ENCODE measurements around the gene ARHGEF10L. TPM values are rescaled to one million over a fixed set of nuclear protein-coding genes. Genes with fewer than 3 reads are reported as not detected.

The ARHGEF10L gene
- total RNA-seq, 1 donor from 2014 or later: 33.1 TPM

- peaks cover 22% of the 10 kb centered on the region for H3K4me1 Mint-ChIP-seq
- peaks cover 6% of the 10 kb centered on the region for H3K36me3 Mint-ChIP-seq
- TF ChIP-seq CTCF (IDR thresholded peaks at IDR 0.05; ENCODE audit: unreplicated experiment): no peak
- no peak for DNase-seq (ENCODE audit: low spot score in 2 of 2, unreplicated experiment in 2 of 2)
- no peaks in the 10 kb centered on the region for H3K27me3 Mint-ChIP-seq (ENCODE audit: low read depth)
- no peaks in the 10 kb centered on the region for H3K9me3 Mint-ChIP-seq
- no peak overlapping the region for H3K27ac Mint-ChIP-seq
- H3K4me3 Mint-ChIP-seq: no peak overlapping the region
Observed at GRCh38 chr1:17680308-17680707, 140.8 kb downstream of the ARHGEF10L start.

GRCh38 chr1:17682400-17682799 is 142.9 kb downstream of the ARHGEF10L start:
- no peak for DNase-seq (ENCODE audit: low spot score in 2 of 2, unreplicated experiment in 2 of 2)
- no peak for TF ChIP-seq CTCF (IDR thresholded peaks at IDR 0.05; ENCODE audit: unreplicated experiment)
- Mint-ChIP-seq H3K4me1 (peaks cover 25% of the 10 kb centered on the region), H3K36me3 (peaks cover 10% of the 10 kb centered on the region), H3K9me3 (no peaks in the 10 kb centered on the region), H3K4me3 (no peak overlapping the region), H3K27me3 (ENCODE audit: low read depth) (no peaks in the 10 kb centered on the region), H3K27ac (no peak overlapping the region)

- Mint-ChIP-seq H3K4me3 (no peak overlapping the region), H3K27ac (no peak overlapping the region), H3K36me3 (peaks cover 12% of the 10 kb centered on the region), H3K9me3 (no peaks in the 10 kb centered on the region), H3K27me3 (ENCODE audit: low read depth) (no peaks in the 10 kb centered on the region), H3K4me1 (peaks cover 25% of the 10 kb centered on the region)
- DNase-seq (ENCODE audit: low spot score in 2 of 2, unreplicated experiment in 2 of 2): no peak
- no peak for TF ChIP-seq CTCF (IDR thresholded peaks at IDR 0.05; ENCODE audit: unreplicated experiment)
Observed at GRCh38 chr1:17683598-17683997, 144.1 kb downstream of the ARHGEF10L start.

GRCh38 chr1:17684810-17685209 is 145.3 kb downstream of the ARHGEF10L start:
- H3K27me3 Mint-ChIP-seq (ENCODE audit: low read depth): no peaks in the 10 kb centered on the region
- DNase-seq (ENCODE audit: low spot score in 2 of 2, unreplicated experiment in 2 of 2): no peak
- TF ChIP-seq CTCF (IDR thresholded peaks at IDR 0.05; ENCODE audit: unreplicated experiment): no peak
- no peaks in the 10 kb centered on the region for H3K9me3 Mint-ChIP-seq
- H3K4me1 Mint-ChIP-seq: peaks cover 25% of the 10 kb centered on the region
- peaks cover 16% of the 10 kb centered on the region for H3K36me3 Mint-ChIP-seq
- no peak overlapping the region for H3K27ac Mint-ChIP-seq
- no peak overlapping the region for H3K4me3 Mint-ChIP-seq

- no peak overlapping the region for H3K4me3 Mint-ChIP-seq
- no peaks in the 10 kb centered on the region for H3K27me3 Mint-ChIP-seq (ENCODE audit: low read depth)
- no peaks in the 10 kb centered on the region for H3K9me3 Mint-ChIP-seq
- peaks cover 14% of the 10 kb centered on the region for H3K36me3 Mint-ChIP-seq
- no peak for TF ChIP-seq CTCF (IDR thresholded peaks at IDR 0.05; ENCODE audit: unreplicated experiment)
- peaks cover 35% of the 10 kb centered on the region for H3K4me1 Mint-ChIP-seq
- H3K27ac Mint-ChIP-seq: no peak overlapping the region
- no peak for DNase-seq (ENCODE audit: low spot score in 2 of 2, unreplicated experiment in 2 of 2)
Observed at GRCh38 chr1:17686258-17686657, 146.8 kb downstream of the ARHGEF10L start.

- TF ChIP-seq CTCF (IDR thresholded peaks at IDR 0.05; ENCODE audit: unreplicated experiment): no peak
- Mint-ChIP-seq H3K4me3 (no peak overlapping the region), H3K36me3 (peaks cover 13% of the 10 kb centered on the region), H3K4me1 (peaks cover 35% of the 10 kb centered on the region), H3K27me3 (ENCODE audit: low read depth) (no peaks in the 10 kb centered on the region), H3K9me3 (no peaks in the 10 kb centered on the region), H3K27ac (no peak overlapping the region)
- no peak for DNase-seq (ENCODE audit: low spot score in 2 of 2, unreplicated experiment in 2 of 2)
Observed at GRCh38 chr1:17687145-17687544, 147.6 kb downstream of the ARHGEF10L start.
